Activated CD8-positive, alpha-beta T cell treated with anti-CD3 and anti-CD28 coated beads for 36 hours (primary cell): ENCODE data around the gene HOXD8. TPM values are rescaled to one million over a fixed set of nuclear protein-coding genes. Genes with fewer than 3 reads are reported as not detected.

Experiments
- ATAC-seq: fragments of 200-7000 bp; cut with Tn5 transposase; one replicate; pipeline ENCODE4 v1.10.0; 2021; ENCODE audit warnings: mild to moderate bottlenecking, moderate library complexity
- CTCF ChIA-PET: fragments of 350-600 bp; sonication (Branson Sonifier 250); formaldehyde crosslinking; loops from one replicate; lab custom pipeline; 2021; ENCODE audit warnings: antibody characterized with exemption; lab: Charles Lee
- POLR2A ChIA-PET: fragments of 350-600 bp; sonication (Branson Sonifier 250); formaldehyde crosslinking; loops from one replicate; lab custom pipeline; 2021; ENCODE audit warnings: antibody characterized with exemption; lab: Charles Lee
- DNase-seq: peaks from one replicate; pipeline ENCODE4 v3.0.0-alpha.2; 2020
- H3K27ac Mint-ChIP-seq: one replicate; pipeline ENCODE4 v1.8.0; 2021; ENCODE audit warnings: mild to moderate bottlenecking, mixed read lengths
- H3K27me3 Mint-ChIP-seq: one replicate; pipeline ENCODE4 v1.8.0; 2021; ENCODE audit warnings: mixed read lengths
- H3K36me3 Mint-ChIP-seq: one replicate; pipeline ENCODE4 v1.8.0; 2021; ENCODE audit warnings: low read depth, mixed read lengths
- H3K4me1 Mint-ChIP-seq: one replicate; pipeline ENCODE4 v1.8.0; 2021; ENCODE audit warnings: low read depth, mixed read lengths
- H3K4me3 Mint-ChIP-seq: one replicate; pipeline ENCODE4 v1.8.0; 2021; ENCODE audit warnings: mild to moderate bottlenecking, moderate library complexity, mixed read lengths
- H3K9me3 Mint-ChIP-seq: one replicate; pipeline ENCODE4 v1.8.0; 2021; ENCODE audit warnings: mixed read lengths
- CTCF ChIP-seq: fragments of 200-600 bp; IDR thresholded peaks from one replicate; pipeline ENCODE4 v1.8.0; 2022; ENCODE audit warnings: antibody characterized with exemption, mild to moderate bottlenecking
- intact Hi-C: fragments of 100-400 bp; cut with micrococcal nuclease; formaldehyde crosslinking; loops from one replicate; pipeline ENCODE4 v1.10.0; 2022
- total RNA-seq, 2 experiments: library from RNA; stranded (reverse); gene quantifications; one replicate each; pipeline ENCODE4 v1.2.3, GENCODE V29; 2021

HOXD8 gene
- total RNA-seq, 2 experiments from 2014 or later: not detected

- ChIA-PET POLR2A (no interaction called here), CTCF (no interaction called here)
- ATAC-seq: no peak
- Mint-ChIP-seq H3K4me3 (no peak overlapping the region), H3K36me3 (no peaks in the 10 kb centered on the region), H3K27me3 (peaks cover 81% of the 10 kb centered on the region), H3K4me1 (peaks cover 14% of the 10 kb centered on the region), H3K9me3 (peaks cover 1% of the 10 kb centered on the region), H3K27ac (no peak overlapping the region)
- TF ChIP-seq CTCF: no peak
- intact Hi-C loops: loop anchor here (5.0 kb wide), 1 partner anchor 40 kb away; no protein-coding TSS in a partner anchor
- no peak for DNase-seq
Observed at GRCh38 chr2:176172007-176172894, 42.7 kb downstream of the HOXD8 start.

GRCh38 chr2:176172895-176173566 lies 43.5 kb downstream of the HOXD8 start:
- no peaks in the 10 kb centered on the region for H3K36me3 Mint-ChIP-seq
- DNase-seq (no peak), ATAC-seq (no peak)
- TF ChIP-seq CTCF: no peak
- H3K27me3 Mint-ChIP-seq: peaks cover 80% of the 10 kb centered on the region
- intact Hi-C loops: loop anchor here (5.0 kb wide), 1 partner anchor 41 kb away; no protein-coding TSS in a partner anchor
- no peak overlapping the region for H3K27ac Mint-ChIP-seq
- H3K9me3 Mint-ChIP-seq: peaks cover 1% of the 10 kb centered on the region
- H3K4me1 Mint-ChIP-seq: peaks cover 15% of the 10 kb centered on the region
- POLR2A ChIA-PET: no interaction called here
- CTCF ChIA-PET: interaction anchor here (1.0 kb wide), 1 partner anchor 62 kb away, joined by 4 read pairs; no protein-coding TSS in a partner anchor
- H3K4me3 Mint-ChIP-seq: no peak overlapping the region

GRCh38 chr2:176173567-176174381 lies 44.3 kb downstream of the HOXD8 start:
- H3K4me1 Mint-ChIP-seq: peaks cover 17% of the 10 kb centered on the region
- no peak overlapping the region for H3K4me3 Mint-ChIP-seq
- ChIA-PET CTCF (interaction anchor here (0.9 to 1.0 kb wide), 2 partner anchors 34 to 62 kb away, joined by 4 read pairs; no protein-coding TSS in a partner anchor), POLR2A (no interaction called here)
- no peak overlapping the region for H3K27ac Mint-ChIP-seq
- no peak for TF ChIP-seq CTCF
- ATAC-seq: no peak
- peaks cover 82% of the 10 kb centered on the region for H3K27me3 Mint-ChIP-seq
- H3K36me3 Mint-ChIP-seq: no peaks in the 10 kb centered on the region
- intact Hi-C loops: loop anchor here (5.0 kb wide), 1 partner anchor 41 kb away; no protein-coding TSS in a partner anchor
- peaks cover 1% of the 10 kb centered on the region for H3K9me3 Mint-ChIP-seq
- DNase-seq: no peak

- intact Hi-C loops: loop anchor here (5.0 kb wide), 1 partner anchor 42 kb away; no protein-coding TSS in a partner anchor
- peaks cover 17% of the 10 kb centered on the region for H3K4me1 Mint-ChIP-seq
- no peak for TF ChIP-seq CTCF
- peaks cover 1% of the 10 kb centered on the region for H3K9me3 Mint-ChIP-seq
- ATAC-seq (no peak), DNase-seq (no peak)
- peaks cover 84% of the 10 kb centered on the region for H3K27me3 Mint-ChIP-seq
- POLR2A ChIA-PET: no interaction called here
- no peak overlapping the region for H3K4me3 Mint-ChIP-seq
- CTCF ChIA-PET: interaction anchor here (0.9 to 1.6 kb wide), 2 partner anchors 34 to 63 kb away, joined by 4 to 5 read pairs; no protein-coding TSS in a partner anchor
- H3K27ac Mint-ChIP-seq: no peak overlapping the region
- no peaks in the 10 kb centered on the region for H3K36me3 Mint-ChIP-seq
Observed at GRCh38 chr2:176174382-176174823, 44.9 kb downstream of the HOXD8 start.
